Measurements from ENCODE around the gene FARS2. TPM values are rescaled to one million over a fixed set of nuclear protein-coding genes. Genes with fewer than 3 reads are reported as not detected.
"Not testable (repeated sequence)": the region's sequence is repeated elsewhere in the genome, so short reads cannot be mapped to it uniquely, and the experiment has no call there.

Gene FARS2
- total and polyA plus RNA-seq, 4 experiments from 2014 or later: 15.6 to 48.4 (median 24.3) TPM

- H3K27me3 ChIP-seq (ENCODE audit: insufficient read depth, low read length): no peaks in the 10 kb centered on the region
- no peak overlapping the region for H3K27ac ChIP-seq (ENCODE audit: low read depth, low read length)
- peaks cover 7 to 16% of the 10 kb centered on the region in 2 donors for H3K36me3 Mint-ChIP-seq
- no peaks in the 10 kb centered on the region for H3K36me3 ChIP-seq (ENCODE audit: insufficient read depth, low read length)
- H3K4me1 Mint-ChIP-seq: peaks cover 0 to 1% (median 0%) of the 10 kb centered on the region in 4 donors
- intact Hi-C loops (cut with micrococcal nuclease): no loop called here
- H3K27me3 Mint-ChIP-seq: no peaks in the 10 kb centered on the region
- ChIA-PET POLR2A (ENCODE audit: partially characterized antibody) (no interaction called here), CTCF (ENCODE audit: partially characterized antibody) (no interaction called here)
- H3K27ac Mint-ChIP-seq: no peak overlapping the region
- H3K4me3 ChIP-seq (ENCODE audit: low read length in 2 of 2): no peak overlapping the region
- peaks cover 0 to 3% of the 10 kb centered on the region in 2 donors for H3K9me3 ChIP-seq (ENCODE audit: control insufficient read depth in 1 of 2, low read length in 2 of 2)
- no peak overlapping the region for H3K4me3 Mint-ChIP-seq
- H3K4me1 ChIP-seq (ENCODE audit: insufficient read depth, low read length): no peaks in the 10 kb centered on the region
- peaks cover 0 to 4% (median 3%) of the 10 kb centered on the region in 8 donors for H3K9me3 Mint-ChIP-seq
- no peak for DNase-seq
Measured at GRCh38 chr6:5645328-5646290, 384.3 kb downstream of the FARS2 start.

GRCh38 chr6:5652406-5653137, 391.3 kb downstream of the FARS2 start:
- peak overlapping the region in 1 of 8 donors; percentile 5 for H3K4me3 Mint-ChIP-seq
- ChIA-PET CTCF (ENCODE audit: partially characterized antibody) (interaction anchor here (0.9 kb wide), 1 partner anchor 10 kb away, joined by 3 read pairs; no protein-coding TSS in a partner anchor), POLR2A (ENCODE audit: partially characterized antibody) (no interaction called here)
- Histone ChIP-seq H3K27ac (ENCODE audit: low read depth, low read length) (no peak overlapping the region), H3K4me3 (ENCODE audit: low read length in 2 of 2) (no peak overlapping the region), H3K4me1 (ENCODE audit: insufficient read depth, low read length) (no peaks in the 10 kb centered on the region), H3K27me3 (ENCODE audit: insufficient read depth, low read length) (no peaks in the 10 kb centered on the region), H3K36me3 (ENCODE audit: insufficient read depth, low read length) (no peaks in the 10 kb centered on the region), H3K9me3 (ENCODE audit: control insufficient read depth in 1 of 2, low read length in 2 of 2) (no peaks in the 10 kb centered on the region)
- H3K27me3 Mint-ChIP-seq: no peaks in the 10 kb centered on the region
- peaks cover 20 to 52% of the 10 kb centered on the region in 2 donors for H3K36me3 Mint-ChIP-seq
- intact Hi-C loops (cut with micrococcal nuclease): no loop called here
- peaks cover 0 to 4% (median 0%) of the 10 kb centered on the region in 8 donors for H3K9me3 Mint-ChIP-seq
- no peak overlapping the region for H3K27ac Mint-ChIP-seq
- no peak for DNase-seq
- H3K4me1 Mint-ChIP-seq: peaks cover 0 to 3% (median 0%) of the 10 kb centered on the region in 4 donors

- intact Hi-C loops (cut with micrococcal nuclease): no loop called here
- H3K27ac Mint-ChIP-seq: no peak overlapping the region
- ChIA-PET CTCF (ENCODE audit: partially characterized antibody) (no interaction called here), POLR2A (ENCODE audit: partially characterized antibody) (no interaction called here)
- peaks cover 20 to 53% of the 10 kb centered on the region in 2 donors for H3K36me3 Mint-ChIP-seq
- peaks cover 0 to 4% (median 0%) of the 10 kb centered on the region in 8 donors for H3K9me3 Mint-ChIP-seq
- no peak overlapping the region for H3K27ac ChIP-seq (ENCODE audit: low read depth, low read length)
- H3K4me1 ChIP-seq (ENCODE audit: insufficient read depth, low read length): no peaks in the 10 kb centered on the region
- no peaks in the 10 kb centered on the region for H3K36me3 ChIP-seq (ENCODE audit: insufficient read depth, low read length)
- DNase-seq: no peak
- no peak overlapping the region for H3K4me3 Mint-ChIP-seq
- H3K4me1 Mint-ChIP-seq: peaks cover 0 to 3% (median 0%) of the 10 kb centered on the region in 4 donors
- H3K27me3 ChIP-seq (ENCODE audit: insufficient read depth, low read length): no peaks in the 10 kb centered on the region
- H3K9me3 ChIP-seq (ENCODE audit: control insufficient read depth in 1 of 2, low read length in 2 of 2): no peaks in the 10 kb centered on the region
- H3K4me3 ChIP-seq (ENCODE audit: low read length in 2 of 2): no peak overlapping the region
- no peaks in the 10 kb centered on the region for H3K27me3 Mint-ChIP-seq
Measured at GRCh38 chr6:5653801-5654200, 392.5 kb downstream of the FARS2 start.

- Mint-ChIP-seq H3K4me3 (no peak overlapping the region), H3K9me3 (peaks cover 0 to 4% (median 0%) of the 10 kb centered on the region in 8 donors), H3K27ac (no peak overlapping the region), H3K27me3 (no peaks in the 10 kb centered on the region), H3K36me3 (peaks cover 16 to 57% of the 10 kb centered on the region in 2 donors), H3K4me1 (peaks cover 1 to 7% (median 2%) of the 10 kb centered on the region in 4 donors)
- H3K4me1 ChIP-seq (ENCODE audit: insufficient read depth, low read length): no peaks in the 10 kb centered on the region
- POLR2A ChIA-PET (ENCODE audit: partially characterized antibody): no interaction called here
- no peaks in the 10 kb centered on the region for H3K27me3 ChIP-seq (ENCODE audit: insufficient read depth, low read length)
- H3K4me3 ChIP-seq (ENCODE audit: low read length in 2 of 2): no peak overlapping the region
- no peak for DNase-seq
- CTCF ChIA-PET (ENCODE audit: partially characterized antibody): no interaction called here
- H3K27ac ChIP-seq (ENCODE audit: low read depth, low read length): no peak overlapping the region
- intact Hi-C loops (cut with micrococcal nuclease): no loop called here
- no peaks in the 10 kb centered on the region for H3K9me3 ChIP-seq (ENCODE audit: control insufficient read depth in 1 of 2, low read length in 2 of 2)
- H3K36me3 ChIP-seq (ENCODE audit: insufficient read depth, low read length): no peaks in the 10 kb centered on the region
Measured at GRCh38 chr6:5656226-5656625, 394.9 kb downstream of the FARS2 start.

GRCh38 chr6:5656695-5657094, 395.4 kb downstream of the FARS2 start:
- H3K36me3 Mint-ChIP-seq: peaks cover 13 to 55% of the 10 kb centered on the region in 2 donors
- POLR2A ChIA-PET (ENCODE audit: partially characterized antibody); intact Hi-C loops (cut with micrococcal nuclease): not testable (repeated sequence)

GRCh38 chr6:5657684-5658430, 396.5 kb downstream of the FARS2 start:
- H3K4me3 Mint-ChIP-seq: no peak overlapping the region
- POLR2A ChIA-PET (ENCODE audit: partially characterized antibody): no interaction called here
- intact Hi-C loops (cut with micrococcal nuclease): no loop called here
- no peaks in the 10 kb centered on the region for H3K27me3 Mint-ChIP-seq
- no peak for DNase-seq
- H3K27ac Mint-ChIP-seq: peak overlapping the region in 1 of 7 donors; percentile 62
- no peak overlapping the region for H3K4me3 ChIP-seq (ENCODE audit: low read length in 2 of 2)
- CTCF ChIA-PET (ENCODE audit: partially characterized antibody): no interaction called here
- no peaks in the 10 kb centered on the region for H3K36me3 ChIP-seq (ENCODE audit: insufficient read depth, low read length)
- H3K27me3 ChIP-seq (ENCODE audit: insufficient read depth, low read length): no peaks in the 10 kb centered on the region
- H3K27ac ChIP-seq (ENCODE audit: low read depth, low read length): no peak overlapping the region
- H3K36me3 Mint-ChIP-seq: peaks cover 8 to 46% of the 10 kb centered on the region in 2 donors
- H3K9me3 Mint-ChIP-seq: peaks cover 0 to 5% (median 0%) of the 10 kb centered on the region in 8 donors
- no peaks in the 10 kb centered on the region for H3K4me1 ChIP-seq (ENCODE audit: insufficient read depth, low read length)
- peaks cover 2 to 10% (median 7%) of the 10 kb centered on the region in 4 donors for H3K4me1 Mint-ChIP-seq
- no peaks in the 10 kb centered on the region for H3K9me3 ChIP-seq (ENCODE audit: control insufficient read depth in 1 of 2, low read length in 2 of 2)

More at GRCh38 chr6:5656695-5657094, 395.4 kb downstream of the FARS2 start:
- H3K27ac ChIP-seq (ENCODE audit: low read depth, low read length); CTCF ChIA-PET (ENCODE audit: partially characterized antibody); H3K9me3 ChIP-seq (ENCODE audit: control insufficient read depth in 1 of 2, low read length in 2 of 2); H3K9me3 Mint-ChIP-seq; H3K27me3 Mint-ChIP-seq; H3K4me3 ChIP-seq (ENCODE audit: low read length in 2 of 2); H3K4me3 Mint-ChIP-seq; DNase-seq; H3K27ac Mint-ChIP-seq; H3K27me3 ChIP-seq (ENCODE audit: insufficient read depth, low read length); H3K4me1 Mint-ChIP-seq; H3K36me3 ChIP-seq (ENCODE audit: insufficient read depth, low read length); H3K4me1 ChIP-seq (ENCODE audit: insufficient read depth, low read length): not testable (repeated sequence)
